ENCODE data around the gene ZZZ3. TPM values are rescaled to one million over a fixed set of nuclear protein-coding genes. Genes with fewer than 3 reads are reported as not detected.

ZZZ3 gene
- total RNA-seq, 4 donors from 2014 or later = 26.8 to 45.8 (median 37.3) TPM

- no peak for ATAC-seq
- no peak for DNase-seq
- Histone ChIP-seq H3K4me1 (peaks cover 39 to 58% of the 10 kb centered on the region in 2 donors), H3K27ac (no peak overlapping the region), H3K9me3 (no peaks in the 10 kb centered on the region), H3K27me3 (no peaks in the 10 kb centered on the region), H3K36me3 (no peaks in the 10 kb centered on the region), H3K4me3 (no peak overlapping the region)
- in situ Hi-C loops (cut with MboI; ENCODE audit: low sequenced_read_pairs in 4 of 4) = no loop called here
- no peak for TF ChIP-seq POLR2A (IDR thresholded peaks at IDR 0.05)
- TF ChIP-seq CTCF (IDR thresholded peaks at IDR 0.05 in 4 of 5, conservative IDR thresholded peaks at IDR 0.05 in 1 of 5) = no peak
- intact Hi-C loops (cut with DNase I; ENCODE audit: low total_unique reads) = no loop called here
Observed at GRCh38 chr1:77670330-77670729, 12.1 kb downstream of the ZZZ3 start.

GRCh38 chr1:77668924-77669449 is 13.5 kb downstream of the ZZZ3 start:
- no peak for DNase-seq
- no peak overlapping the region for H3K27ac ChIP-seq
- no peaks in the 10 kb centered on the region for H3K36me3 ChIP-seq
- in situ Hi-C loops (cut with MboI; ENCODE audit: low sequenced_read_pairs in 4 of 4) (no loop called here), intact Hi-C loops (cut with DNase I; ENCODE audit: low total_unique reads) (no loop called here)
- ATAC-seq = no peak
- no peak for TF ChIP-seq CTCF (IDR thresholded peaks at IDR 0.05 in 4 of 5, conservative IDR thresholded peaks at IDR 0.05 in 1 of 5)
- no peak for TF ChIP-seq POLR2A (IDR thresholded peaks at IDR 0.05)
- H3K9me3 ChIP-seq = no peaks in the 10 kb centered on the region
- H3K4me1 ChIP-seq = peaks cover 39 to 57% of the 10 kb centered on the region in 2 donors
- no peak overlapping the region for H3K4me3 ChIP-seq
- H3K27me3 ChIP-seq = no peaks in the 10 kb centered on the region

- no peaks in the 10 kb centered on the region for H3K36me3 ChIP-seq
- intact Hi-C loops (cut with DNase I; ENCODE audit: low total_unique reads) = no loop called here
- DNase-seq = no peak
- H3K4me3 ChIP-seq = no peak overlapping the region
- TF ChIP-seq CTCF (IDR thresholded peaks at IDR 0.05 in 4 of 5, conservative IDR thresholded peaks at IDR 0.05 in 1 of 5) (no peak), POLR2A (IDR thresholded peaks at IDR 0.05) (no peak)
- no peaks in the 10 kb centered on the region for H3K9me3 ChIP-seq
- in situ Hi-C loops (cut with MboI; ENCODE audit: low sequenced_read_pairs in 4 of 4) = no loop called here
- H3K27ac ChIP-seq = no peak overlapping the region
- H3K4me1 ChIP-seq = peaks cover 14 to 27% of the 10 kb centered on the region in 2 donors
- no peak for ATAC-seq
- H3K27me3 ChIP-seq = no peaks in the 10 kb centered on the region
Observed at GRCh38 chr1:77664939-77665516, 17.4 kb downstream of the ZZZ3 start.

GRCh38 chr1:77661696-77662095 is 20.8 kb downstream of the ZZZ3 start:
- no peaks in the 10 kb centered on the region for H3K27me3 ChIP-seq
- no peak for DNase-seq
- H3K36me3 ChIP-seq = no peaks in the 10 kb centered on the region
- H3K9me3 ChIP-seq = no peaks in the 10 kb centered on the region
- intact Hi-C loops (cut with DNase I; ENCODE audit: low total_unique reads) = no loop called here
- in situ Hi-C loops (cut with MboI; ENCODE audit: low sequenced_read_pairs in 4 of 4) = no loop called here
- H3K4me1 ChIP-seq = peaks cover 14 to 19% of the 10 kb centered on the region in 2 donors
- TF ChIP-seq CTCF (IDR thresholded peaks at IDR 0.05 in 4 of 5, conservative IDR thresholded peaks at IDR 0.05 in 1 of 5) (no peak), POLR2A (IDR thresholded peaks at IDR 0.05) (no peak)
- no peak for ATAC-seq
- no peak overlapping the region for H3K4me3 ChIP-seq
- H3K27ac ChIP-seq = no peak overlapping the region
